ENCODE measurements around the gene PTPRM.

PTPRM gene

DNA sequence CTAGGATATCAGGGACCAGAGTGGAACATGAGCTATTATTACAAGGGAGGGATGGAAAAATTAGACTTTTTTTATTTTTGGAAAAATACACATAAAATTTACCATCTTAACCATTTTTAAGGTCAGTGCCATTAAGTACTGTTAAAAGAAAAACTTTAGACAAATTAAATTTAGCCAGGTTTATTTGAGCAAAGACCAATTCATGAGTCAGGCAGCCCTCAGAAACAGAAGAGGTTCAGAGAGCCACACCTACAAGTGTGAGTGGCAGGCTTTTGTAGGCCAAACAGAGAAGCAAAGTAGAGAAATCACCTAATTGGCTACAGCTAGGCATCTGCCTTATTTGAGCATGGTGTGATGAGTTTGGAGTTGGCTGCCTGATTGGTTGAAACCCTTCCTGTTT, 740.8 kb downstream of the PTPRM start:
- DNase-seq, result no peak

DNA sequence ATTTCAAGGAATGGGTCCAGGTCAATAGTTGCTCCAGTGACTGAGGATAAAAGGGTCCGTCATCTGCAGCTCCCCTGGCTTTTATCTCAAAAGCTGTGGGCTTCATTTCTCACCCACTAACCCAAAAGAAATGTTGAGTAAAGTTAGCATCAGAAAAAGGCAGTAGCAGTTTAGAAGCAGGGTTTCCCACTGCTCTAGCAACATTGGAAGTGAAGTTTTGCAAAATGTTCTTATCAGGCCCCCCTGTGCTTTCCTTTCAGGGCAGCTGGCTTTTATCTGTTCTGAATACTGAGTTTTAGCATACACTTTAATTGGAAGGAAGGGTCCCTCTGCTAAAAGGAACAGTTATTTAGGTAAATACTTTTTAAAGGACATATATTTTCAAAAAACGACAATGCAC, 745.9 kb downstream of the PTPRM start:
- no peak for DNase-seq

DNA sequence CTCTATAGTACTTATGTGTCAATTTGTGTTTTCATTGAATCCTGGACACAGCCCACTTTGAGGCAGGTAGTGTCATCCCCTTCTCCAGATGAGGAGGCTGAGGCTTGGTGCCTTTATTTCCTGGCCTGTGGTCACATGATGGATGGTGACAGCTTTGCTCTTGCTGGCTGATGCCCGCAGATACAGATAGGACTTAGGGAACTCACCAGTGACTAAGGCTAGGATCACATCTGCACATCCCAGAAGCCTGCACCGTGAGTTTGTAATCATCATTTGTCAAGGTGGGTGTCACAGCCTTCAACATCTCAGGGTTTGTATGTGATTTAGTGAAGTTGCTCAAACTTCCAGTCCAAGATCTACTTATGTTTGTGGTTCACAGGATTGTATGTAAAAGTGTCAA, 747.0 kb downstream of the PTPRM start:
- no peak for DNase-seq

DNA sequence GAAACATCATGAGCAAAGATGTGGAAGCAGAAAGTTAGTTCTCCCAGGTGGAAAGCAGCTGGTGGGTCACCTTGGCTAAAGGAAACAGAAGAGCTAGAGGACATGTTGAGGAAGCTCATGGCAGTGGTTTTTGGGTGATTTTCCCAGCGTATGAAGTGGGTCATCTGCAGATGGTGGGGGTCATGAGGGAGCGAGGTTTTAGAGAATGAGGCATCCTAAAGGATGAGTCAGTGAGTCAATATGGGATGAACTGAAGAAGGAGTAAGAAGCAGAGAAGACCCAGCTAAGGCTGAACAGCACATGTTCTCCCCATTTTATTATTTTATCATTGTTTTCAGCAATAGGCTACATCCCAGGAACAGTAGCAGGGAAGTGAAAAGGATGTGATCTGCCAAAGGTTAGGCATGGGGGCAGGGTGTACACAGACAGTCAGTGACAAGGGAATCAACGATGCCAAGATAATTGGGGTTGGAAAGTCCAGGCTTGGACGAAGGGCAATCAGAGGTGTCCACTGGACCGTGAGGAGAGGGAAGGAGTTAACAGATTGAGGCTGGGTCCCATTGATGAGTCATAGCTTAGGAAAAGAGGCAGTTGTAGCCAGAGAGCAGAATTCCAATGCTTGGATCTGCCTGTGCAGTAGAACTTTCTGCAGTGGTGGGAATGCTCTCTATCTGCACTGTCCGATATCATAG, 752.8 kb downstream of the PTPRM start:
- no peak for DNase-seq

DNA sequence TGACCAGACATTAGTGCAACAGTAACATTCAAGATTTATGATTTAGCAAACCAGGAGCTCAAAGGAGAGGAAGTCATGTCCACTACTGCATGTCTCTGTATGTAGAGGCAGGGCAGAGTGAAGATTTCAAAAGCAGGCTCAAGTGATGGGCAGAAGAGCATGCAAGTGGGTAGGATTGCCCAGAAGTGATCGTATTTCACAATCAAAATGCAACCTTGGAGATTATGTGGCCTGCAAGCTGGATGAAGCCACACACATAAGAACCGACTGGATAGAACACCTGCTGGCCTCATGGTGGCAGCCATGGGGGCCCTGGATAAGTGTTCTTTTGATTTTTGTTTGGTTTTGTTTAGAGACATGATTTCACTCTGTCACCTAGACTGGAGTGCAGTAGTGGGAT, 755.4 kb downstream of the PTPRM start:
- DNase-seq, result no peak

DNA sequence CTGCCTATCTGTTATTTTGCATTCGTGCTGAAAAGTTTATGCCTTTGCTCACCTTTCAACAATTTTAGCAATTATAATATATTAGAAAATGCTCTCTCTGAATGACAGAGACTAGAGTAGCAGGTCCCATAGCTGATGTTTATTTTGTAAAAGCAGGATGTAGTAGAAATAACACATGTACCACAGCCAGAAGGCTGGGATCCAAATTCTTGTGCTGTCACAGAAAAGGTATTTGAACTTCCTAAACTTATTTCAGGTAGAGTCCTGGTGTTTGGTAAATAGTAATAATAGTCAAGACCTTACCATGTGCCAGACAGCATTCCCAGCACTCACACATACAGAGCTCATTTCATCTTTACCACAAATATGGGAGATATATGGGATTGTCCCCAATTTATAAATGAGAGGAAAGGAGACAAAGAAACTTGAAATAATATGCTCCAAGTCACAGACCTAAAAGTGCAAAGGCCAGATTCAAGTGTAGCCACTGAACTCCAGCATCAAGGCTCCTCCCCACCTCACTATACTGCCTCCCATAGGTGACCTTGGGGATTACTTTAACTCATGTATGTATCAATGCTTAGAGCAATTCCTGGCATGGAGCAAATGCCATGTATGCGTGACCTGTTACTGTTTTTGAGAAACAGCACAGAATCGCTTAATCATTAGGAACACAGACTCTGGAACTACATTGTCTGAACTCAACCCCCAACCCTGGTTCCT, 757.4 kb downstream of the PTPRM start:
- no peak for DNase-seq

DNA sequence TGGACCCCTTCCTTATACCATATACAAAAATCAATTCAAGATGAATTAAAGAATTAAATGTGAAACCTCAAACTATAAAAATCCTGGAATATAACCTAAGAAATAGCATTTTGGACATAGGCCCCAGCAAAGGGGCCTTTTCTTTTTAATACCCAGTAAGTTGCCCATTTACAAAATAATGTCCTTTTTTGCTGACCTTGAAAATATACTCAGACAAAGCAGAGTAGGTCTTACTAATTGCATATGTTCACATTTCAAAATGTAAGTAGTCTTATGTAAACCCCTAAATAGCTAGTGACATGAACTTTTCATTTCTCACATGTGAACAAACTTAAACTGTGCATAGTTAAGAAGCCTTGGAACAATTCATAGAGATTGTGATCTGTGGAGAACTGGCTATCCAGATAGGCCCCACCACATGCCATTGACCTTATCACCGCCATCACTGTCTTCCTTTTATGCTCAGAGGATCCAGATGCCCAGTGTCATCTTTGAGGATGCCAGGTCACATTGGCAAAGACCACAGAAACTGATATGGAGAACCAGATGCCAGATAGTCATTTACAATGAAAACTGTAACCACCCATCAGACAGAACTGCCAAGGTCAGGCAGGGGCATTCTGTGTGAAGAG, 759.8 kb downstream of the PTPRM start:
- DNase-seq, result no peak

DNA sequence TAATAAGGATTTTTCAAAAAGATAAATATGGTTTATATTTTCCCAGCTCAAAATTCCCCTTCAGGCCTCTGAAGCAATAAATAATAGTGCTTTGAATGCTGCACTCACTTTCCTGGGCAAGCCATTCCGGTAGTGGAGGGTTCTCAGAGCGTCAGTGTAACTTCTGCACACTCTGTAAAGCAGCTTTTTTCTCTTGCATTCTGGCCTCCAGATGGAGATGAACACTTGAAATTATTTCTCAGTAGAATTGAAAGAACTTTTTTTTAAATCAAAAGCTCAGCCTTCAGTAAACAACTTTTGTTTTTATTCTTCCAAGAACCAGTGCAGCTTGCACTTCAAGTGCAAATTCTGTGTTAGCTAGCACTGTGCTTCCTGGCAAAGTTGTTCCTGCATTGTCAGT, 761.0 kb downstream of the PTPRM start:
- no peak for DNase-seq

DNA sequence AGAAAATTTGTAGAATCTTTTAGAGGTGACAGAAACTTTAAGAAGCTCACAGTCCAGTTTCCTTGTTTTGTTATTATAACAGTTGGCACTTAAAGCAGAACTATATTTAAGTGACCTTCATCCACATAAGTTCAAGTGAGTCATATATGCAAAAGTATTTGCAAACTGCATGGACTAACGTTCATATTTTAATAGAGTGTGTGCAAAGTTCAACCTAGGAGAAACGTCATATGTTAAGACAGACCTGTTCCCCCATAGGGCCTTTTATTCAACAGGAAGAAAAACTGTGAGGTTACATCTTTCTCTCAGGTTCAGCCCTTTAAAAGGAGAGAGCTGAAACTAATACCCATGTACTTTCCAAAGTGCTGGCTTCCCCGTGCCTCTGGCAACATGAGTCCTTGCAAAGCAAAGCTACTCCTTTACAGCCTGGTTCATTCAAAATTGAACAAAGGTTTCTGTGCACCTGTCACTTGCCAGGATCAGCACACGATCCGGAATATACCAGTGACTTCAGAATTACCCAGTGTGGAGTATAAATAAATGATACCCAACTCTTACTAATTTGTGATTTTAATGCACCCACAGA, 762.2 kb downstream of the PTPRM start:
- no peak for DNase-seq

DNA sequence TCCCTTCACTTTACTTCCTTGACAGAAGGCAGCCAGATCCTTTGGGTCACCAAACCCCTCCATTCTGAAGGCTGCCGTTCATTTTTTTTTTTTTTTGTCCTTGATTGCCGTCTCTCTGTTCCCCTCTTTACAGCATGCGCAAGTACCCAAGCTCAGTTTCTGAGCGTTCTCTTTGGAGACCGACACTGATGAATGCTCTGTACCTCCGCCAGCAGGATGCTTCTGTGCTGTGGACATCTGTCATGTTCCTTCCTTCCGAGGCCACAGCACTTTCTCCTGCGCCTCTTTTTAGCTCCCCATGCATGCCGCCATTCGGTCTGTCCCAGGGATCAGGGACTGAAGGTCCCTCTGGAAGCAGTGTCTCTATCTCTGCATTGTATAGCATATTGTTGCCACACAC, 763.5 kb downstream of the PTPRM start:
- DNase-seq, result no peak

DNA sequence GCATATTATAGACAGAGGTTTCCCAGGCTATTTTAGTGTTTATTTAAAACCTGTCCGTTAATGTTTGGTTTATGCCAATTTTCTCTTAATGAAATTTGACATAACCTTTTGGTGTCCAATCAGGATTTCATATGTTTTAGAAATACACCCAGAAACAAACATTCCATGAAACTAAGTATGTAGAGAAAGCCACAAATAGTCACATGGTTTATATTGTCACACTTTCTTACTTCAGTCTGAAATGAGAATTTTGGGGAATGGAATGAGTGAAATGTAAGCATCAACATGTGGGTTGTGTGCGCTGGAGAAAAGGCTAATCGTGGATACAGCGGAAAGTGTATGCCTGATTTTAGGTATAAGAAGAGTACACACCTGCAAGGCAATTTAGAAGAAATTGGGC, 765.2 kb downstream of the PTPRM start:
- no peak for DNase-seq

DNA sequence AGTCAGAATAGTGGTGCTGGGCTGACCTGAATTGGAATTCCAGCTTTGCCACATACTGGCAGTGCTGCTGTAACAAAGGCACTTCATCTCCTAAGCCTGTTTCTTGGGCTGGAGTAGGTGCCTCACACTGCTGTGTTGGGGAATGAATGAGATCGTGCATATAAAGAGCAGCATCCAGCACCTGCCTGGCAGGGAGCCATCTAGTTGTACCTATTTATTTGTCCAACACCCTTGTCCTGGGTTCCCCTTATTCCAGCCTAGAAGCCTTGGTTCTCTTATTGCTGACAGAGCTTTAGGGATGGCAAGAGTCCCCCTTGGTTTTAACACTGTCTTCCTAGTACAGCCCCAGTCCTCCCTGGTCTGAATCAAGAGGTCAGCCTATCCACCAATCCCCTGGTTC, 766.8 kb downstream of the PTPRM start:
- no peak for DNase-seq

DNA sequence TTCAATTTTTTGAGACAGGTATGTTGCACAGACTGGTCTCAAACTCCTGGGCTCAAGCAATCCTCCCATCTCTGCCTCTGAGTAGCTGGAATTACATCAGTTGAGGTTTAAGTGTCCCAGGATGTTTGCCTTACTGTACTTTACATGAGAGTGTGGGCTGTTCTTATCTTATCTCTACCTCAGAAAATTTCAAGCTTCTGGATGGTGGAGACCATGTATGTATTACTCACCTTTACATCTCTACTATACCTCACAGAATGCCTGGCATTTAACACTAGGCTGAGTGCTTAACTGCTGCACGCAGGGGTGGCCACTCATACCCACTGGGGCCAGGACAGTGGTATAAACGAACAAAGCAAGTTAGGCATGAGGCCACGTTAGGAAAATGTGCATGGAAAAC, 770.1 kb downstream of the PTPRM start:
- DNase-seq, result no peak

DNA sequence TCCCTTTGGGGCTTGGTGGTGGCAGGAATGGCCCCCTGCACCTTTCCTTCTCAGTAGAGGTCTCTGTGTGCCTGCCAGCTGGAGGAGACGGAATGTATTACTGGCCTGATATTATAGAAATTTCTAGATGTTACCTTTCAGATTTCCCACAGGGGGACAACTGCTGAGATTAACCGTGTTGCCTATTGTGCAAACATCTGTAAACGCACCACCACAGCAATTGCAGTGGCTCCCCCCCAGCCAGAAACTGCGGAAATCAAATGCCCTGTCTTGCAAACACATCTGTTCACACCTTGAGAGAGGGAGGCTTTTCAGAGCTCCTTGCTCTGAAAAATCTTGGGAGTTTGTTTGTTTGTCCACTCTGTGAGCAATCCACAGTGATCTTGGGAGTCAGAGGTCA, 772.1 kb downstream of the PTPRM start:
- DNase-seq, result no peak

DNA sequence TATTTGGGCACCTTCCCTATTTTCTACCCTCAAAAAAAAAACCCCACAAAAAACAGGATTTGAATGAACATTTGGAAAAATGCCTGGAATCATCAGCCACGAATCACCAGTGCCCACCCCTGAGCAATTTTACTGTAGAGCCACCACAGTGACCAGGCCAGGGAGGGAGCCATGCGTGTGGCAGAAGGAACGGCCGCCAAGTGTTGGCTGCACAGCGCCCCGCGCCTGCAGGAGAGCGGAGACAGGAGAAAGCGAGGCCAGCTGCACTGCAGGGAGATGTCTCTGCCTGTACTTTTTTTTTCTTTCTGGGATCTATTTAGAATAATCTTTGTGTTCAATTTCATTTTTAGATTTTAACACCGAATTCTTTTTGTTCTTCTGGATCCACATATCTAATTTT, 772.8 kb downstream of the PTPRM start:
- no peak for DNase-seq

DNA sequence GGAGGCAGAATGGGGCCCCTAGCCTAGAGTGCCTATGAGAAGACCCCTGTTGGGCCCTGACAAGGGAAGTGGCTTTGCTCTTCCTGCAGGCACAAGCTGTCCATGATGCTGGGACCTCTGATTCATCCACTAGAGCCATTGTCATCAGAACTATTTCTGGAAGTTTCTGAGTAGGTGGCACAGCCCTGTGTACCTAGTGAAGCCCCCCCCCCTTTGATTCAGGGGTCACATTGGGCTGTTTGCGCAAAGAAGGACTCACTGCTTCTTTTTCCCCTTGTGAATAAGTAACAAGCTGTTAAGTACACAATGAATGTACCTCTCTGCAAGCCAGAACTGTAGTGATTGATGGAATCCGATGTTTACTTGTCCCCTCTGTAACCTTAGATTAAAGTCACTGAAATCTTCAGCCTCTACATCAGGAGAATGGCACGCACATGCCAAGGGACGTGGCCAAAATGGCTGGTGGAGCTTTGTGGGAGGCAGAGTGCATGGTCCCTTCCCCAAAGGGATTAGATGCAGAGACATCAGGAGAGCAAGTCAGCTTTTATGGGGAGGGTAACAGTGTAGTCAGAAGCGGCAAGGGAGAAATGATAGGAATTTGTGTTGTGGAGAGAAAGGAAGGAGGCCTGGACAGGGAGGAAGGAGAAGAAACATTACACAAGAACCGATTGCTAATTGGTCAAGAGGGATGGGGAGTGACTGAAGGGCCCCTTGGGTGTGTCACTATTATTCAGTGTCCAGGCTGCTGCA, 774.5 kb downstream of the PTPRM start:
- no peak for DNase-seq

DNA sequence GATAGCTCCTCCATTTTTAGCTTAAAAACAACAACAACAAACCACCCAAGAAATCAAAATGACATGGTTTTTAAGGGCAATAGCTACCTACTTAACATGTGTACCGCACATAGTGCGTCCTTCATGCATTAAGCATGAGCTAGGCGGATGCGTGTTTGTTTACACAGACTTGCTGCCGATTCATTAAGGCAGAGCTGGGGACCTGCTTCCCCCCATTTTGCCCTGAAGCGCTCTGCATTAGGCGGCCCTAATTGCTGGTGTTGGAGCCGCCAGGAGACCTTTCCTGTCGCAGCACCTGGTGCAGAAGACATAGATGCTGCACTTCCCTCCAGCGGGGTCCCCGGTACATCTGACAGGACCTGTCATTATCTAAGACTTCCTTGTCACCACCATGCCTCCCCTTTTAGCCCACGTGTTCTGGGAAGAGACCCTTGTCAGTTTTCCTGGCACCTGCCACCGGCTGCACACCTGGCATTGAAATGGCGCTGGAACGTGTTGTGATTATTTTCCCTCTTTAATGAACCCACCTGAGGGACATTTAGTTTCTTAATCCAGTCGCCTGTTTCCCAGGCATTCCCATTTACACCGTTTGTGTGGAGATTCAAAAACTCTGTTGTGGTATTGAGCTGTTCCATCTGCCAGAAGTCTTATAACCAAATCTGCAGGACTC, 781.1 kb downstream of the PTPRM start:
- DNase-seq, result no peak

DNA sequence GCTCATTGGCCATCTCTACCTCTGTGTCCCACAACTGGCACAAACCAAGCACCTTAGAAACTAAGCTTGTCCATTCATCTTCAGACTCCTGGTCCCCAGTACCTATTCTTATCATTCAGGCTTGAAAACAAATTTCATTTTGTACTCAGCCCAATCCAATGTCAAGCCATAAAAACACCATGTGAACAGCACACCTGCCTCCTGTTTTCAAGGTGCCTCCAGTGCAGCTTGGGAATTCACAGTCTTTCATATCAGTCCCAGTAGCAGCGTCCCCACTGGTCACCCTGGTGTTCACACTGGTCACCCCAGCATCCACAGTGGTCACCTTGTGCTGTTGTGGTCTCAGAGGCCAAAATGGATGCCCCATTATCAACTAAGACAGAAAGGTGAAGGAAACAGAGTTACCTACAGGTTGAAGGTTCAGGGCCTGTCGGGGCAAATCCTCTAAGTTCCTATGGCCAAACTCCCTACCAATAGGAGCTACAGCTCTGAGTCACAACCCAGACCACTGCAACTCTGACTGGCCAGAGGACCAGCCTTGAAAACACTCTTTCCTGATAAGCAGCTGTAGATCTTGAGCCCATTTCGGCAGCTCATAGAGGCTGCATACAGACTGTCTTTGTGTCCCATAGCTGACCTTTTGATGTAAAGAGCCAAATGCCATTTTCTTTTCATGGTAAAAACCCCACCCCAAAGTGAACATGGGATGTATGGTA, 782.6 kb downstream of the PTPRM start:
- no peak for DNase-seq

DNA sequence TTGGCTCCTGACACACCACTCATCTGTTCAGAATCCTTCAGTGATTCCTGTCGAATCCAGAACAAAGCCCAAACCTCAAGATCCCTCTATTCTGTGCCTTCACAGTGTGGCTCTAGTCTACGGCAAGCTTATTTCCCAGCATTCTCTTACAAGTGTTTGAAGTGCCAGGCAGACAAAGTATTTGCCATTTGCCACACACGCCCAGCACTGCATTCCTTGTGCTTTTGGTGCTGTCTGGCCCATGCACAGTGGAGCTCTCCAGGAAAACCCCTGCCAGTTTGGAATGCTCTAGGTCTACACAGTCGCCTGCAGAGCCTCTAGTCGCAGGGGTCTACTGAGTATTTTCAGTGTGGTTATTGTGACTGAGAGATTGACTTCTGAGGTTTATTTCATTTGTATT, 783.5 kb downstream of the PTPRM start:
- DNase-seq, result no peak

DNA sequence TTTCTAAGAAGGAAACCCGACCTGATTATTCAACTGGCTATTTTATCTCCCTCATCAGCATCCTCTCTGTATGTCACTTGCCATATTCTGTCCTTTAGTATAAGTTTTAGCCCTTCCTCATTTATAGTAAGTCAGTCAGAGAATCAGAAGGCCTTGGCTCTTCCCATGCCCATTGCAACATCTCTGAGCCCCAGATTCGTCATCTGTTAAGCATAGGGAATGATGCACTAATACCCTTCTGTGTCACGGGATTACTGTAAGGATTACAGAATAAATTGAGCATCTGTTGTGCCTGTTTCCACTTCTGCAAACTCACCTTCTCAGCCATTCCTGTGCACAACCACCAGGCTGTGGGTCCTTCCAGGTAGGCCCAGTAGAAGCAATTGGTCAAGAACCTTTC, 784.0 kb downstream of the PTPRM start:
- DNase-seq, result no peak

DNA sequence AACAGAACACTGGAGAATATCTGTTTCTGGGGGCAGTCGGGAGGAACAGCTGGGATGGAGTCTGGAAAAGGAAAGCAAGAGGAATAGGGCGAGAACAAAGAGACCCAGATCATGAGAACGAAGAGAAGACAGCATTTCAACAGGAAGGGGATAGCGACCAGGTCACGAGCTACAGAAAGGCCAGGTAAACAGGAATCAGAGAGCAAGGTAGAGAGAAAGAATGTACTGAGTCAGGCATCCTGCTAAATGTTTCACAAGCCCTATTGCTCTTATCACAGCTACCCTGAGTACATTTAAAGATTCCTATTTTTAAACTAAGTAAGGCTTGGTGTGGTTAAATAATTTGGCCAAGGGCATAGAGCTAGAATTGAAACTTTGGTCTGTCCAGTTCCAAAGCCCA, 787.2 kb downstream of the PTPRM start:
- DNase-seq, result no peak

DNA sequence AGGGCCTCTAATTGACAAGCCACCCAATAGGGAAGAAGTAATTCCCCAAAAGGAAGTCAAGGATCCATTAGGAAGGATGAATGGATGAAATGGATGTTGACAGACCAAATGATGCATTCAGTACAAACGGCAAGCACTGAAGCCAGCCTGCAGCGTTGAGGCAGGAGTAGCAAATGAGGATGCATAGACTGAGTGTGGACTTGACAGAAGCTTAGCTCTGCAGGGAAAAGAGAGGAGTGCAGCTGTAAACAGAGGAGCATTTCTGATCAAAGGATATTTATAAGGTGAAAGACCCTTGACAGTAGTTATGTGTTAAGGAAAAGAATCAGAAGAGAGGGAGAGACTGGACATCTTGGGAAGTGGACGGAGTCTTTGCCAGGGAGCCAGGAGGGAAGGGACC, 788.9 kb downstream of the PTPRM start:
- DNase-seq, result no peak

All from DMS79 (cell line).